HepG2 (cell line): Measurements from ENCODE around the gene DCST2. TPM values are rescaled to one million over a fixed set of nuclear protein-coding genes. Genes with fewer than 3 reads are reported as not detected.
"Not testable (repeated sequence)": the region's sequence is repeated elsewhere in the genome, so short reads cannot be mapped to it uniquely, and the experiment has no call there.

Experiments used
- ATAC-seq: fragments of 200-7000 bp; cut with Tn5 transposase; 3 replicates; pipeline ENCODE4 v1.9.1; 2020; ENCODE audit warnings: mild to moderate bottlenecking, moderate library complexity
- BruUV-seq: library from RNA; stranded (reverse); fragments of 400-500 nt; replicated peaks from 2 replicates; lab custom pipeline; 2021; lab: Mats Ljungman, UMichigan
- CTCF ChIA-PET: fragments of 300-600 bp; formaldehyde crosslinking; extraction: SDS; loops from one replicate; lab custom pipeline; 2021; ENCODE audit warnings: low total read pairs, inconsistent platforms, low intra/inter-chr PET ratio; lab: Yijun Ruan, JAX
- POLR2A ChIA-PET: fragments of 350-600 bp; sonication (Branson Sonifier 250); formaldehyde crosslinking; loops from one replicate; lab custom pipeline; 2020; ENCODE audit warnings: antibody characterized with exemption, inconsistent platforms; lab: Yijun Ruan, JAX
- DNase-seq: peaks from one replicate; pipeline ENCODE4 v3.0.0-alpha.2; 2015; ENCODE audit warnings: low spot score
- FAIRE-seq: peaks from 3 replicates; lab custom pipeline; 2011; peaks lifted over from hg19 to GRCh38; lab: Jason Lieb, UNC
- H2AFZ ChIP-seq: one replicate; pipeline ENCODE4 v1.6.1; 2011; ENCODE audit warnings: low read length, inconsistent platforms
- H3K27ac ChIP-seq: fragments of 300-600 bp; 3 replicates; pipeline ENCODE4 v1.8.0; 2011; ENCODE audit warnings: mixed run types, mild to moderate bottlenecking, mixed read lengths, low read length, inconsistent platforms; ENCODE audit not compliant: insufficient read depth; ENCODE audit errors: extremely low read length
- H3K27me3 ChIP-seq, 2 experiments: fragments of 200-600 bp in 1 of 2; 2 replicates in 1 of 2; 3 replicates in 1 of 2; pipeline versions ENCODE4 v1.6.0 to v1.8.0; 2011; ENCODE audit warnings: low read length in 2 of 2, mild to moderate bottlenecking in 2 of 2, moderate library complexity in 2 of 2, inconsistent platforms in 1 of 2; ENCODE audit not compliant: insufficient read depth in 2 of 2, control insufficient read depth in 1 of 2
- H3K36me3 ChIP-seq, 2 experiments: fragments of 200-600 bp in 1 of 2; replicated peaks in 1 of 2; 2 replicates in 1 of 2; 3 replicates in 1 of 2; pipeline versions ENCODE4 v1.5.1 to v1.8.0; 2011; ENCODE audit warnings: low read length in 2 of 2, inconsistent platforms in 1 of 2; ENCODE audit not compliant: insufficient read depth in 2 of 2, control insufficient read depth in 1 of 2
- H3K4me1 ChIP-seq: 2 replicates; pipeline ENCODE4 v1.5.1; 2012; ENCODE audit warnings: low read length, inconsistent platforms; ENCODE audit not compliant: insufficient read depth
- H3K4me2 ChIP-seq: 2 replicates; pipeline ENCODE4 v1.6.0; 2011; ENCODE audit warnings: low read depth, low read length, inconsistent platforms
- H3K4me3 ChIP-seq, 3 experiments: fragments of 200-600 bp in 1 of 3; sonication (generic), shearing (Covaris generic) in 1 of 3; replicated peaks in 1 of 3; 2 replicates each; pipeline ENCODE4 v1.5.1; 2011 to 2016; ENCODE audit warnings: low read length in 3 of 3, inconsistent platforms in 2 of 3, low read depth in 2 of 3, mild to moderate bottlenecking in 2 of 3, control low read depth in 1 of 3, mixed read lengths in 1 of 3; ENCODE audit not compliant: insufficient read depth in 1 of 3
- H3K79me2 ChIP-seq: one replicate; pipeline ENCODE4 v1.6.1; 2011; ENCODE audit warnings: low read length, inconsistent platforms; ENCODE audit not compliant: insufficient read depth
- H3K9ac ChIP-seq: 2 replicates; pipeline ENCODE4 v1.6.0; 2011; ENCODE audit warnings: mild to moderate bottlenecking, low read depth, low read length, inconsistent platforms; ENCODE audit not compliant: insufficient read depth
- H3K9me3 ChIP-seq: 2 replicates; pipeline ENCODE4 v1.5.1; 2012; ENCODE audit warnings: mild to moderate bottlenecking, low read length
- H4K20me1 ChIP-seq: 2 replicates; pipeline ENCODE4 v1.6.0; 2011; ENCODE audit warnings: inconsistent platforms, mild to moderate bottlenecking, low read length, moderate library complexity; ENCODE audit not compliant: insufficient read depth
- CTCF ChIP-seq: sonication (generic); formaldehyde crosslinking; IDR thresholded peaks from 2 replicates; pipeline ENCODE4 v1.5.0; 2020; ENCODE audit warnings: mild to moderate bottlenecking, missing genetic modification reagents, moderate library complexity
- RBFOX2 ChIP-seq: fragments of 200-400 bp; formaldehyde crosslinking; IDR thresholded peaks from 2 replicates; pipeline ENCODE4 v1.6.1; 2017; ENCODE audit warnings: low read depth, mild to moderate bottlenecking, low read length
- THAP9 ChIP-seq: sonication (generic); formaldehyde crosslinking; IDR thresholded peaks from 2 replicates; pipeline ENCODE4; 2020; ENCODE audit warnings: missing genetic modification reagents, mild to moderate bottlenecking, borderline replicate concordance
- ZFP91 ChIP-seq: sonication (generic); formaldehyde crosslinking; IDR thresholded peaks from 2 replicates; pipeline ENCODE4 v1.9.0; 2022; ENCODE audit warnings: missing genetic modification reagents, mild to moderate bottlenecking, borderline replicate concordance
- WGBS: methylation state at CpG from one replicate; pipeline ENCODE4 v1.1.6; 2017; ENCODE audit warnings: low lambda C conversion rate; 5-methylcytosine and 5-hydroxymethylcytosine counted together
- in situ Hi-C: cut with HindIII; loops from 2 replicates; pipeline ENCODE4 v1.10.0; 2017; ENCODE audit warnings: low pct_unique_long_range_greater_than_20kb; ENCODE audit not compliant: extremely low pct_ligation_motif_present
- intact Hi-C: fragments of 100-400 bp; cut with micrococcal nuclease; formaldehyde crosslinking; loops from one replicate; pipeline ENCODE4 v1.10.0; 2022; ENCODE audit not compliant: unreplicated experiment
- polyA plus RNA-seq, 8 experiments: library from polyadenylated mRNA; depleted of rRNA in 3 of 8; stranded (reverse) in 7 of 8; unstranded in 1 of 8; fragments of >200 nt; fragmentation: Illumina TruSeq in 4 of 8; extraction: Trizol in 4 of 8; gene quantifications; 2 replicates each; pipeline versions ENCODE4 v1.2.1 to v1.2.3, GENCODE V29; 2011 to 2016; ENCODE audit warnings: low read depth in 4 of 8, missing spikeins in 1 of 8, mixed read lengths in 1 of 8; ENCODE audit not compliant: insufficient read depth in 1 of 8
- total RNA-seq, 5 experiments: library from RNA; depleted of rRNA; stranded (reverse); fragments of >200 nt; fragmentation: Illumina TruSeq; extraction: Trizol; gene quantifications; 2 replicates each; pipeline ENCODE4 v1.2.3, GENCODE V29; 2016; ENCODE audit warnings: low read depth in 1 of 5

The DCST2 gene
- total and polyA plus RNA-seq, 2 of the 13 experiments (the other 11 are each of a cell fraction or from before 2014, with no cell fraction given): 0.74 TPM; not detected in 1

GRCh38 chr1:154986736-154987135 lies 46.8 kb downstream of the DCST2 start:
- in situ Hi-C loops, FAIRE-seq: not testable (repeated sequence)
- WGBS: 98% methylated on average over 4 of the region's 4 CpGs

GRCh38 chr1:154983776-154984466 lies 49.7 kb downstream of the DCST2 start:
- no peaks in the 10 kb centered on the region for H3K9me3 ChIP-seq
- H3K27me3 ChIP-seq: no peaks in the 10 kb centered on the region
- H3K79me2 ChIP-seq: peaks cover 24% of the 10 kb centered on the region
- DNase-seq (no peak), FAIRE-seq (no peak), ATAC-seq (peak; percentile 8; the same call in 2 of the 3 replicates)
- no peak for TF ChIP-seq THAP9 (CRISPR knock-in tag)
- 0 out of 2 replicates have a peak, but pooled peaks have one; percentile 11 for TF ChIP-seq ZFP91 (CRISPR knock-in tag)
- 0 out of 2 replicates have a peak, but pooled peaks have one; percentile 5 for TF ChIP-seq CTCF (CRISPR knock-in tag)
- 0 out of 2 replicates have a peak, but pooled peaks have one; percentile 35 for TF ChIP-seq RBFOX2
- in situ Hi-C loops: loop anchor here (5.0 kb wide), 1 partner anchor 78 kb away; the partner anchor contains the start of gene EFNA4
- no TSS peak for BruUV-seq
- peak overlapping the region; percentile 74 to 86 (median 76) for H3K4me3 ChIP-seq
- intact Hi-C loops: no loop called here
- ChIA-PET CTCF (interaction anchor here (1.0 kb wide), 1 partner anchor 33 kb away, joined by 3 read pairs; no protein-coding TSS in a partner anchor), POLR2A (interaction anchor here (0.7 to 2.9 kb wide), 11 partner anchors 10 to 67 kb away, joined by 3 to 78 read pairs (median 5); partner anchors contain the start of genes ADAM15, CKS1B, LENEP and PBXIP1)
- no peaks in the 10 kb centered on the region for H4K20me1 ChIP-seq
- no peak overlapping the region for H2AFZ ChIP-seq
- peaks cover 3 to 18% of the 10 kb centered on the region in 2 experiments for H3K36me3 ChIP-seq
- peak overlapping the region; percentile 87 for H3K9ac ChIP-seq
- H3K4me1 ChIP-seq: peaks cover 39% of the 10 kb centered on the region
- peak overlapping the region; percentile 90 for H3K4me2 ChIP-seq
- WGBS: 20% methylated on average over 11 of the region's 17 CpGs
- H3K27ac ChIP-seq: peak overlapping the region; percentile 64

More at GRCh38 chr1:154986736-154987135, 46.8 kb downstream of the DCST2 start:
- H4K20me1 ChIP-seq, H3K27ac ChIP-seq, intact Hi-C loops, H3K4me3 ChIP-seq, H3K4me2 ChIP-seq, BruUV-seq, H3K27me3 ChIP-seq, DNase-seq, H2AFZ ChIP-seq, CTCF ChIA-PET, H3K9me3 ChIP-seq, H3K9ac ChIP-seq, ATAC-seq: not testable (repeated sequence)
- Histone ChIP-seq H3K36me3 (peaks cover 5 to 18% of the 10 kb centered on the region in 2 experiments; a peak in 2 of 5 replicates), H3K4me1 (peaks cover 45% of the 10 kb centered on the region), H3K79me2 (peaks cover 18% of the 10 kb centered on the region)
- POLR2A ChIA-PET: interaction anchor here (1.7 to 2.1 kb wide), 2 partner anchors 14 to 16 kb away, joined by 6 to 7 read pairs; partner anchors contain the start of gene SHC1
